ENCODE data around the gene RAB20.

- TF ChIP-seq SP1 (IDR thresholded peaks at IDR 0.05) (no peak), PKNOX1 (IDR thresholded peaks at IDR 0.05) (no peak), BHLHE40 (IDR thresholded peaks at IDR 0.05; ENCODE audit: borderline replicate concordance) (no peak), FOXM1 (IDR thresholded peaks at IDR 0.05; ENCODE audit: borderline replicate concordance) (no peak), TARDBP (IDR thresholded peaks at IDR 0.05) (no peak), HDGF (IDR thresholded peaks at IDR 0.05; ENCODE audit: borderline replicate concordance) (no peak), L3MBTL2 (conservative IDR thresholded peaks at IDR 0.05) (no peak), SUZ12 (IDR thresholded peaks at IDR 0.05) (no peak), ARNT (IDR thresholded peaks at IDR 0.05) (no peak), NFRKB (IDR thresholded peaks at IDR 0.05) (no peak), FOXK2 (IDR thresholded peaks at IDR 0.05) (no peak), CTBP1 (IDR thresholded peaks at IDR 0.05; ENCODE audit: borderline replicate concordance) (no peak), LEF1 (IDR thresholded peaks at IDR 0.05; ENCODE audit: borderline replicate concordance) (no peak)
Observed at GRCh38 chr13:110552767-110553166, 8.8 kb downstream of the RAB20 start.
